Spleen (tissue), 7 donors: Measurements from ENCODE around the gene FOXP1.
A peak's percentile ranks its signal among the peaks of the same experiment; 100 is the strongest.

Source experiments
- POLR2A ChIP-seq, 3 donors: fragments of 450-650 bp; IDR thresholded peaks; one replicate each; pipeline ENCODE4 v1.5.1; 2017; ENCODE audit warnings: antibody characterized with exemption in 3 of 3, mild to moderate bottlenecking in 1 of 3
- POLR2AphosphoS5 ChIP-seq, 3 donors: sonication (generic); formaldehyde crosslinking; IDR thresholded peaks; one replicate each; pipeline ENCODE4 v1.5.1; 2017; ENCODE audit warnings: antibody characterized with exemption in 3 of 3
- TF ChIP-seq, protein P1 (sequence below), 11 experiments: fragments of 200-600 bp in 7 of 11; fragments of 450-650 bp in 4 of 11; sonication (generic) in 4 of 11; IDR thresholded peaks in 8 of 11; conservative IDR thresholded peaks in 3 of 11; 1 replicate in 7 of 11; 2 replicates in 4 of 11; pipeline versions ENCODE4 v1.4.0 to v1.8.0; 2016 to 2021; ENCODE audit warnings: antibody characterized with exemption in 11 of 11, inconsistent platforms in 4 of 11, mild to moderate bottlenecking in 1 of 11
- donor health status: DM: no; HTN: no; CAD: no; lungs with moderate emphysema.
- donor health status: DM: no; HTN: no; CAD: no.
- donor health status: DM: no; HTN: no; CAD: no.

DNA sequence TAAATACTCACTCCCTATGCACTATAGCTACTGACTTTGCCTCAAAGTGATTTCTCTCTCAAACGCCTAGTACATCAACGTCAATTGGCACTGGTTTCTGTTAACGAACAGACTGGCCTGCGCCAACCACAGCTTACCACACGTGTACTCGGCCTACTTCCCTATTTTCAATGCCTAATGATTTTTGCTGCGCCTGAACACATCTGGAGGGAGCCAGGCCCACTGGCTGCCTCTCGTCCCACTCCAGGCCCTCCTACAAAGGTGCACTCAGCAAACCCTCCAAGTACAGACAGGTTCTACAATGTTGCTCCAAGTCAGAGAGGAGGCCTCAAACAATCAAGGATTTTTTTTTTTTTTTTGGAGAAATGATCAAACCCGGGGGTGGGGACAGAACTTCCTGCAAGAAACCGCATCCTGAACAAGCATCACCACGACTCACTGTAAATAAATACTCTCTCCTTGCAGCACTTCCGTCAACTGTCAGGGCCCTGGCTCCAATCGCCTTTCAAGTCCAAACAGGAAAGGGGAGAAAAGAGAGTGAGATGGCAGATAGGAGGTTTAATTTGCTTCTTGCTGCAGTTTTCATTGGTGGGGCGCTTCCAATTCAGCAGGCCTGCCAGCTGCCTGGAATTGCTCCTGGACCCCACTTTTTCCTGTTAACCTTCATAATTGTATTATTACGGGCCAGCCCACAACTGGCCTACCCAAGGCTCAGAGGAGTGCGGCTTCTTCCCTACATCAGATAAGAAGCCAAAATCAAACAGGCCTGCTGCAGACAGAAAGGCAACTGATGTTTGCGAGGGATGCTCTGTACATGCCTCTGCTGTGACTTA lies 139.3 kb downstream of the FOXP1 start:
- peak in 2 of 3 donors; percentile 74 to 86 for TF ChIP-seq POLR2AphosphoS5 (IDR thresholded peaks at IDR 0.05)
- TF ChIP-seq, protein P1, sequence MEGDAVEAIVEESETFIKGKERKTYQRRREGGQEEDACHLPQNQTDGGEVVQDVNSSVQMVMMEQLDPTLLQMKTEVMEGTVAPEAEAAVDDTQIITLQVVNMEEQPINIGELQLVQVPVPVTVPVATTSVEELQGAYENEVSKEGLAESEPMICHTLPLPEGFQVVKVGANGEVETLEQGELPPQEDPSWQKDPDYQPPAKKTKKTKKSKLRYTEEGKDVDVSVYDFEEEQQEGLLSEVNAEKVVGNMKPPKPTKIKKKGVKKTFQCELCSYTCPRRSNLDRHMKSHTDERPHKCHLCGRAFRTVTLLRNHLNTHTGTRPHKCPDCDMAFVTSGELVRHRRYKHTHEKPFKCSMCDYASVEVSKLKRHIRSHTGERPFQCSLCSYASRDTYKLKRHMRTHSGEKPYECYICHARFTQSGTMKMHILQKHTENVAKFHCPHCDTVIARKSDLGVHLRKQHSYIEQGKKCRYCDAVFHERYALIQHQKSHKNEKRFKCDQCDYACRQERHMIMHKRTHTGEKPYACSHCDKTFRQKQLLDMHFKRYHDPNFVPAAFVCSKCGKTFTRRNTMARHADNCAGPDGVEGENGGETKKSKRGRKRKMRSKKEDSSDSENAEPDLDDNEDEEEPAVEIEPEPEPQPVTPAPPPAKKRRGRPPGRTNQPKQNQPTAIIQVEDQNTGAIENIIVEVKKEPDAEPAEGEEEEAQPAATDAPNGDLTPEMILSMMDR (IDR thresholded peaks at IDR 0.05 in 8 of 11, conservative IDR thresholded peaks at IDR 0.05 in 3 of 11), result no peak
- no peak for TF ChIP-seq POLR2A (IDR thresholded peaks at IDR 0.05)
